Stomach (tissue), 4 donors: Measurements from ENCODE around the gene TSHZ2.

Source experiments
- EP300 ChIP-seq: sonication (generic); formaldehyde crosslinking; IDR thresholded peaks from one replicate; pipeline ENCODE4 v1.6.1; 2017; ENCODE audit warnings: antibody characterized with exemption
- POLR2A ChIP-seq, 4 donors: fragments of 450-650 bp; IDR thresholded peaks; one replicate each; pipeline ENCODE4 v1.6.1; 2016; ENCODE audit warnings: antibody characterized with exemption in 4 of 4, control low read depth in 2 of 4, mild to moderate bottlenecking in 1 of 4, moderate library complexity in 1 of 4
- POLR2AphosphoS5 ChIP-seq, 3 donors: sonication (generic); formaldehyde crosslinking; IDR thresholded peaks; one replicate each; pipeline ENCODE4 v1.6.1; 2016; ENCODE audit warnings: antibody characterized with exemption in 3 of 3
- TF ChIP-seq, protein P1 (sequence below), 7 experiments: fragments of 450-650 bp in 4 of 7; fragments of 200-600 bp in 3 of 7; sonication (generic) in 3 of 7; IDR thresholded peaks; one replicate each; pipeline ENCODE4 v1.5.1; 2016 to 2019; ENCODE audit warnings: antibody characterized with exemption in 7 of 7, control low read depth in 2 of 7, mild to moderate bottlenecking in 1 of 7

DNA sequence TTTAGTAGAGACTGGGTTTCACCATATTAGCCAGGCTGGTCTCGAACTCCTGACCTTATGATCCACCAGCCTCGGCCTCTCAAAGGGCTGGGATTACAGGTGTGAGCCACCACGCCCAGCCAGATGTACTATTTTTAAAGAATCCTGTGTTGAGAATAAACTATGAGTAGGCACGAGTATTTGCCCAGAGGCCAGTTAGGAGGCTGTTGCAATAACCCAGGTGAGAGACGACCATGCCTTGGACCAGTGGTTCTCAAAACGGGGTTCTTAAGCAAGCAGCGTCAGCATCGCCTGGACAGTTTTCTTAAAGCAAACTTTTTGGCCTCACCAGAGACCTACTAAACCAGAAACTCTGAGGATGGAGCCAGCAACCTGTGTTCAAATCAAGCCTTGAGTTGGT, 362.7 kb downstream of the TSHZ2 start:
- TF ChIP-seq, protein P1, sequence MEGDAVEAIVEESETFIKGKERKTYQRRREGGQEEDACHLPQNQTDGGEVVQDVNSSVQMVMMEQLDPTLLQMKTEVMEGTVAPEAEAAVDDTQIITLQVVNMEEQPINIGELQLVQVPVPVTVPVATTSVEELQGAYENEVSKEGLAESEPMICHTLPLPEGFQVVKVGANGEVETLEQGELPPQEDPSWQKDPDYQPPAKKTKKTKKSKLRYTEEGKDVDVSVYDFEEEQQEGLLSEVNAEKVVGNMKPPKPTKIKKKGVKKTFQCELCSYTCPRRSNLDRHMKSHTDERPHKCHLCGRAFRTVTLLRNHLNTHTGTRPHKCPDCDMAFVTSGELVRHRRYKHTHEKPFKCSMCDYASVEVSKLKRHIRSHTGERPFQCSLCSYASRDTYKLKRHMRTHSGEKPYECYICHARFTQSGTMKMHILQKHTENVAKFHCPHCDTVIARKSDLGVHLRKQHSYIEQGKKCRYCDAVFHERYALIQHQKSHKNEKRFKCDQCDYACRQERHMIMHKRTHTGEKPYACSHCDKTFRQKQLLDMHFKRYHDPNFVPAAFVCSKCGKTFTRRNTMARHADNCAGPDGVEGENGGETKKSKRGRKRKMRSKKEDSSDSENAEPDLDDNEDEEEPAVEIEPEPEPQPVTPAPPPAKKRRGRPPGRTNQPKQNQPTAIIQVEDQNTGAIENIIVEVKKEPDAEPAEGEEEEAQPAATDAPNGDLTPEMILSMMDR (IDR thresholded peaks at IDR 0.05): no peak
- TF ChIP-seq POLR2A (IDR thresholded peaks at IDR 0.05) (no peak), POLR2AphosphoS5 (IDR thresholded peaks at IDR 0.05) (no peak), EP300 (no peak)
